Left forelimb (tissue), 1 donor: ENCODE results near the gene DIP2C.
"Not testable (repeated sequence)": the region's sequence is repeated elsewhere in the genome, so short reads cannot be mapped to it uniquely, and the experiment has no call there.

ENCODE experiments used
- DNase-seq: peaks from one replicate; pipeline ENCODE4 v3.0.0-alpha.2; 2018; ENCODE audit warnings: low spot score

Gene DIP2C

DNA sequence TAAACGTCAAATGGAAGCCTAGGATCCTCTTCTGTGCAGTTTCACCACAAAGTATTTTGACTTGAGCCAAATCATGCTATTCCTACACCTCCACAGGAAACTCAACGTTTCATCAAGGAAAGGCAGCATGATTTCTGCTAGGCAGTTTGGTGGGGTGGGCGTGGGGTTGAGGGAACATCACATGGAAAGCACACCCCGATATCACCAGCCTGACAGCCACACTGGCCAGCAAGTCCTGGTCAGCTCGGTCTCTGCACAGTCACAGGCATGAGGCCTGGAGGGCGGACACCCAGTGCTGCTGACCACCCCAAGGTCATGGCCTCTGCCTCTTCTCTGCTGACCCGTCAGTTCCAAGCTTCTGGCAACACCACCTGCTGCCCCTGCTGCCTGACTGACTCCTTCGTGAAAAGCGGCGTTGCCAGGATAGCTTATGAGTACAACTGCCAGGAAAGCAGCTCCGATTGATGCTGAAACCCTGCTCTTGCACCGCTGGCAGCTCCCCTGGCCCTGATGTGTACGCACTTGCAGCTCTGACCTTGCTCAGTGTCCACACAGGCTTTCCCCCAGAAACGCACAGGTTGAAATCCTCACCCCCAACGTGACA is 171.5 kb downstream of the DIP2C start:
- no peak for DNase-seq

DNA sequence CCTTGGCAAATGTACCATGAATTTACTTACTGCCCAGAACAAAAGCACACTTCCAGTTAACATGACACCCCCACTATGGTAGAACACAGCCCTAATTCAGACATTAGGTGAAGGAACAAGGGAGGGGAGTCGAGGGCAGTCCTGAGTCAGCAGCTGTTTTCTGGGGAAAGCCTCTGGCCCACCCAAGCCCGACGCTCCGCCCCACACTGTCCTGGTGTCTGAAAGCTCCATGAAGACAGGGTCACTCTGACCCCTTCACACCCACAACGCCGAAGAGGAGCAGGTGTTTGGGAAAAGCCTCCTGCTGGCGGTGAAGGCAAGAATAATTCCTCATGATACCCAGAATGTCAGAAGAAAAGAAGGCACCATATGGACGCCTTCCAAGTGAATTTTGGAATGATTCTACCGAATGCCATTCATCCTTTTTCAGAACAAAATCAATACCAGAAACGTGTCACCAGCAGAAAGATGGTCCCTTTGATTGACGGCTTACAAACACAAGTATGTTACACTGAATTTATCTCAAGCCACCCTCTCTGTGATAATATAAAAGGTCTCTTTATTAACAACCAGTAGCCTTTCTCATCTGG is 172.1 kb downstream of the DIP2C start:
- DNase-seq, result no peak

DNA sequence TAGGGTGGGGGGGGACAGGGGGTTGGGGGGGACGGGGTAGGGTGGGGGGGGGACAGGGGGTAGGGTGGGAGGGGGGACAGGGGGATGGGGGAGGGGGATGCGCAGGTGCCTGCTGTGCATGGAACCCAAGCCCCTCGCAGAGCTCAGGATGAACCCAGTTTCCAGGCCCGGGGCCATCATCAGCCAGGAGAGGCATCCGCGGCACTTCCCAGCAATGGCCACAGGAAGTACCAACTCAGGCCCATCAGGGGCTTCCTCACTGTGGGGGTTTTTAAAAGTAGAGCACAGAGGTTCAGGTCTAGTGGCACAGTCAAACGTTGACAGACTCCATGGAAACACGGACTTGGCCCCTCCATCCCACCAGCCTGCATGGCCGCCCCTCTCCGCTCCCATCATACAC is 172.7 kb downstream of the DIP2C start:
- no peak for DNase-seq

DNA sequence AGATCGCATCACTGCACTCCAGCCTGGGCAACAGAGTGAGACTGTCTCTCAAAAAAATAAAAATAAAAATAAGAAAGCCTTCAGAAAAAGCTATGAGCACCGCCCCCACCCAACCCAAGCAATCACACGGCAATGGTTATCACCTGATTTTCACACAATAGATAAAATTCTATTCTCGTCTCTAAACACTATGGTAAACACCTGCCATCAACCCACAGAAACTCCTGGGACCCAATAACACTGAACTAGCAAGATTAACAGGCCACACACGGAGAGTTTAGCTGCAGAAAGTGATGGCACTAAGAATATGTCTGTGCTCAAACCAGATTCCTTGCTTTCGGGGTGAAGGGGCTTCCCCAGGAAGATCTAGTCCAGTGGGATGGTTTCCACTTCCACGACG is 173.8 kb downstream of the DIP2C start:
- DNase-seq, result no peak

DNA sequence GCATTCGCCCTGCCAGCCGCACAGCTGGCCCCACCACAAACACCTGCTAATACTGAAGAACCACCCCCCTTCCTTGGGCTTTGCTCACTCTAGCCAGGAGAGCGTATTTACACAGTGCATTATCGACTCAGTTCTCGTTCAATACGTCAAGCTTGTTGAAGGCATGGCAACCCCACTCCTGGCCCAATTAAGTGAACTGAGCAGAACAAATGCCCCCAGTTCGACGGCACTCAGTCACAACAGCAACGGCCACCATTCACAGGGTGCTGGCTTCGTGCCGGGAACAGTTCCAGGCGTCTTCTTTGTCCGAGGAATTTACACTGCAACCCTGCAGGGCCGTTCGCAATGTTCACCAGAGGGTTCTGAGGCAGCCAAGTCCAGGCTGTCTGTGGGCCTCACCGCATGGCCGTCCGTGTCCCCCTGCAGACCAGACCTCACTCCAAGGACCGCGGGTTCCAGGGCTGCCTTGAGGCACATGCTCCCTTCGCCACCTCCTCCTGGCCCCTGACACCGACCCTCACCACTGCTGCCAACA is 175.3 kb downstream of the DIP2C start:
- DNase-seq, result no peak

DNA sequence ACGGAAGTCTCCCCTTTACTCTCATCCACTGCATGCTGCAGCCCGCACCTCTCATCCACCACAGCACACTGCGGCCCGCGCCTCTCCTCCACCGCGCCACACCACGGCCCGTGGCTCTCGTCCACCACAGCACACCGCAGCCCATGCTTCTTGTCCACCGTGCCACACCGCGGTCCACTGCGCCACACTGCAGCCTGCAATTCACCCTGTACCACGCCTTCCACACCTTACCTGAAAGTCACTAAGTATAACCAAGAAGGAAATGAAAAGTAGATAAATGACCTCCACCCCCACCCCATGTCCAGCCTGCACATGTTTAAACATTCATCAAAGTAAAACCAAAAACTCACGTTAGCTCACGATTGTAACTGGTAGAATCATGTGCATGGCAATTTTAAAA is 176.1 kb downstream of the DIP2C start:
- DNase-seq, result no peak

DNA sequence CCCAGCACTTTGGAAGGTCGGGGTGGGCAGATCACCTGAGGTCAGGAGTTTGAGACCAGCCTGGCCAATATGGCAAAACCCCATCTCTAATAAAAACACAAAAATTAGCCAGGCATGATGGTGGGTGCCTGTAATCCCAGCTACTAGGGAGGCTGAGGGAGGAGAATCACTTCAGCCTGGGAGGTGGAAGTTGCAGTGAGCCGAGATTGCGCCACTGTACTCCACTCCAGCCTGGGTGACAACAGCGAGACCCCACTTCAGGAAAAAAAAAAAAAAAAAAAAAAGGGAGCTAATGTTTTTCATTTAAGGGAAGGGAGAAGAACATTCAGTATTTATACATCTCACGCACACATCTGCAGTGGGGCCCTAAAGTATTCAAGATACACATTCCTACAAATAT is 176.8 kb downstream of the DIP2C start:
- not testable (repeated sequence) for DNase-seq

DNA sequence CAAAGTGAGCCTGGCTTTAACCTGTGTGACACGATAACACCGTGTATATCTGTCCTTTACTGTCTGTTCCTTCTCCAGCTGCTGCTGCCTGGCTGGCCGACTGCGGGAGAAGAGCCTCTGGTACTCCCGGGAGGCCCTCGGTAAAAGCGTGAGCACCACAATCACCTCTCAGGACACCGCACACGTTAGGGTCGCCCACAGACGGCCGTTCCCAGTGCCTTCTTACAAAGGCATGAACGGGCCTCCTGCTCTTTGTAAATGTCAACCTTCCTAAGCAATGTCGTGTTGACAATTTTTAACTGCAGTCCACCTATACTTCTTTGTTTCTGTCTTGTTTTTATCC is 177.6 kb downstream of the DIP2C start:
- DNase-seq, result no peak

DNA sequence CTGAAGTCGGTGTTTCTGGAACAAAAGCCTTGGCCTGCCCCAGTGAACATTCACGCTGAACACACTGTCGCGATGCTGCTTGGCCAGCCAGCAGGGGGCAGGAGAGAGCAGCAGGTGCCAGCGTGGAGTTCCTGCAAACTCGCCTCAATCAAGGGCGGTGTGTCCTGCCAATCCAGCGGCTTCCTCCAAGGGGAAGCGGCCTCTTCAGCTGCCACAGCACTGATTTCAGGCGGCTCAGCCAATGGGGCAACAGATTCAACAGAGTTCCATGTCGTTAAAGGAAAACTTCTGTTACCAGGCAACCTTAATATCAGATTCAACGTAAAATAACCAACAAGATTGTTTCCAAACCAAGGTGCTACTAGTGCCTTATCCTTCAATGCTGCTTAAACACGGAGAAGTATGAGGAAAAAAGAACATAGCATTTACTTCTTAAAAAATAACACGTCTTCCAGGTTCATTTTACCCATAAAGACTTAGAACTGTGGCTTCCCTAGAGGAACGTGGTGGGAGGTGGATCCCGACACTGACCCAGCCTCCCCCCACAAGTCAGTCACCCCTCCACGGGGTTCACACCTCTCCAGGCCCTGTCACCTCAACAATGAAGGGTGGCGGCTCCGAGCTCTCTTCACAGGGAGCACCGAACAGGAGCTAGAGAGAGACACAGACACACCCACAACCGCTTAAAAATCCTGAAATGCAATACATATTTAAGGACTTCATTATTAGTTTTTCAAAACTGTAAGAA is 178.2 kb downstream of the DIP2C start:
- peak; percentile 93 for DNase-seq

DNA sequence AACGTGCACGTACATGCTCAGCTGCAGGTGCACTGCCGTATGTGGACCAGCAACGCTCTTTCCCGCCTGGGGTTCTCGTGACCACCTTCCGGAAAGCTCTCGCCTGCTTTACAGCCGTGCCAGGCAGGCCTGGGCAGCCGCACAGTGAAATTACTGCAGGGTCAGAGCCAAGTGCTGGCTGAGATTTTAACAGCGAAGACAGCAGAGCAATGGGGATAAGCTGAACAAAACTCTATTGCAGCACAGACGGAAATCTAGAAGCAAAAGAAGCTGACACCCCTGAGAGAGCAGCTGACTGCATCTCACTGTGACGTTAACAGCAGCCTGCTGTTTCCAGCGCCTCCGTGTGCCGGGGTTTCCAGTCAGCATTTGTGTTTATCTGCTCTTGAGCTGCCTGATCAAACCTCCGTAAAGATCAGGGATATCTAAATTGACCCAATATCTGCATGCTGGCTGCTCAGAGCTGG is 179.0 kb downstream of the DIP2C start:
- DNase-seq, result no peak

DNA sequence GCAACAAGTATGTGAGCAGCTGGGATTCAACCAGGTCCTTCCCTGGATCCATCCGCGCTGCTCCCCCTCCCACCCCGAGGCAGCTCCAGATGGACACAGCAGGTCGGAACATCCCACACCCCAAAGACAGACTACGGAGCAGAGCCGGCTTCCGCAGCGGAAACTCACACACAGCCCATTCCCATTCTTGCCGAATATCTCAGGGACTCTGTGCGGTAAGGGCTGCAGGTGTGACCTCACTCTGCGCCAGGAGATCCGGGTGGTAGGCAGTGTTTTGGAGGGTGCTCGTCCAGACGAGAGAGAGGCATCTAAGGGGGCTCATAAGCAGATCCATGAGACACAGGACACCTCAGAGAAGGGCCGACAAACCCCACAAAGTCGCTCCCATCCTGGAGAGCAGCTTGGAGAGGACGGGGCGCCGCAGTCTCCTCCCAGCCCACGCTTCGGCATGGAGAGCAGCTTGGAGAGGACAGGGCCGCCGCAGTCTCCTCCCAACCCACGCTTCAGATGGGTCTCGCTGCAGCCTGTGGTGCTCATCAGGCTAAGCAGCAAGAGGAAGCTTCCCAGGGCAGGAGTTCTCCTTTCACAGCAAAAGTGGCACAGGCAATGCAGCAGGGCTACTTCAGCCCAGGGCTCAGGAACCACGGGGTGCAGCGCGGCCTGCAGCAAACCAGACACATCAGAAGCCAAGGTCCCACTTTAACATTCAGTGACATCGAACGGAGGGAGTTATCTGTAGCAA is 179.9 kb downstream of the DIP2C start:
- DNase-seq, result no peak

DNA sequence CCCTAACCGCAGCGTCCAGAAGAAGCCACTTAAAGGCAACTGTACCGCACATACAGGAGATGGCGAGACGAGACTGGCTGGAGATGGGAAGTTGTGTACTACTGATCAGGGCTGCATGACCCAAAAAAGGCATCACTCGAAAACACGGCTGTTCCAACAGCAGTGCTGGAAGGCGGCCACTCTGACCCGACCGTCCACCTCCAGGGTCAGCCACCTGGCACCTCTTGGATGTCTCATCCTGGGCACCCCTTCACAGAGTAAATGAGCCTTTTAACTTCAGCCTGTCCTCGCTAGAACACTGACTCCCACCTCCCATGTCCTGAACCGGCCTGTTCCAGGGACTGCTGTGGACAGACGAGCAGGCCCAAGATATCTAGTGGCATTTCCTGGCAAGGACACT is 180.7 kb downstream of the DIP2C start:
- DNase-seq, result no peak

DNA sequence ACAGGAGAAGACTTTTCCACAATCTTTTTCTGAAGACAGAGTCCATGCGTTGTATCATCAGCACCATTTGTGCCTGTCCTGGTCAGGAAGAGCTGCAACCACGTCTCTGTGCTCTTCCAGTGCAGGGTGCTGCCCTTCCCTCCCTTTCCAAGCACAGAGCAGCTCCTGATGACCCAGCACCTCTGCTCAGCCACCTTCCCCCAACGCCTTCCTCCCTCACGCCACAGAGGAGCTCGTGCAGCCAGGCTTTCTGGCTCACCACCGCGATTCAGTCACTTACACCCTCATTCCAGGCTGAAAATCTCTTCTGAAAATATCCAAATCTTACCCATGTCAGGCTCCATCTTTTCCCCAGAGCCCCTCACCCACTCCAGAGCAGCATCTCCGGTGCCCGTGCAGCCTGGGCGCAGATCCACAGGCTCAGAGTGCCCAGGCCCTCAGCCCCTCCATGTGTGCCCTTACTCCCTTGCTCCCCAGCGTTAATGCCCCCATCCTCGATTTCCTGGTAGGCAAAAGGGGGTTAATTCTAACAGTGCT is 181.5 kb downstream of the DIP2C start:
- no peak for DNase-seq

DNA sequence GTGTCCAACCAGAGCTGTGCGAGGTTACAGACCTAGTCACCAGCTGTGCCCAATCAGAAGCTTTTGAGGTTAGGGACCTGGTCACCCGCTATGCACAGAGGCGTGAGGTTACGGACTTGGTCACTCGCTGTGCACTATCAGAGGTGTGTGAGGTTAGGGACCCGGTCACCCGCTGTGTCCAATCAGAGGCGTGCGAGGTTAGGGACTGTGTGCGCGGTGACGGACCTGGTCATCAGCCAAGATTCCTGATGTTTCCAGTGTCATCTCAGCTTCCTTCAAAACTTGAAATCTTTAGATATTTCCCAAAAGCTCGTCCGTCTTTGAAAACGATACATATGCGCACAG is 182.1 kb downstream of the DIP2C start:
- DNase-seq, result no peak

DNA sequence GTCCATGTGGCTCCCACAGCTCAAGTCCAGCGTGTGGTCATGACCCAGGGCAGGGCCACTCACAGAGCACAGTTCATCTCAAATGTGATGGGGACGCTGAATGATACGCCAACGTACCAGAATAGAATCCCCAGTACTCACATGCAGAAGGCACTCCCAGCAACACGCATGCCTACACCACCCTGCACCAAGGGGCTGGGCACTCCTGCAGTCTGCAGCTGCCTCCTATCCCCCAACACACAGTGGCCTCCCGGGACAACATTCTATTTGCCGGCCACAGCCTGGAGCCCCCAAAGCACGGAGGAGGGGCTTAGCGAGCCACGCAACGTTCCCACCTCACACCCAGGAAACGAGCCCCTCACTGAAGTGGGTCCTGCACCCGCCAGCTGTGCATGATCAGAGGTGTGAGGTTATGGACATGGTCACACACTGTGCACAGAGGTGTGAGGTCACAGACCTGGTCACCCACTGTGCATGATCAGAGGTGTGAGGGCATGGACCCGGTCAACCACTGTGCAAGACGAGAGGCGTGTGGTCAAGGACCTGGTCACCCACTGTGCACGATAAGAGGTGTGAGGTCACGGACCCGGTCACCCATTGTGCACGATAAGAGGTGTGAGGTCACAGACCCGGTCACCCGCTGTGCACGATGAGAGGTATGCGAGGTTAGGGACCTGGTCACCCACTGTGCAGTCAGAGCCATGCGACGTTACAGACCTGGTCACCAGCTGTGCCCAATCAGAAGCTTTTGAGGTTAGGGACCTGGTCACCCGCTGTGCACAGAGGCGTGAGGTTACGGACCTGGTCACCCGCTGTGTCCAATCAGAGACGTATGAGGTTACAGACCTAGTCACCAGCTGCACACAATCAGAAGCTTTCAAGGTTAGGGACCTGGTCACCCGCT is 182.8 kb downstream of the DIP2C start:
- DNase-seq, result no peak

DNA sequence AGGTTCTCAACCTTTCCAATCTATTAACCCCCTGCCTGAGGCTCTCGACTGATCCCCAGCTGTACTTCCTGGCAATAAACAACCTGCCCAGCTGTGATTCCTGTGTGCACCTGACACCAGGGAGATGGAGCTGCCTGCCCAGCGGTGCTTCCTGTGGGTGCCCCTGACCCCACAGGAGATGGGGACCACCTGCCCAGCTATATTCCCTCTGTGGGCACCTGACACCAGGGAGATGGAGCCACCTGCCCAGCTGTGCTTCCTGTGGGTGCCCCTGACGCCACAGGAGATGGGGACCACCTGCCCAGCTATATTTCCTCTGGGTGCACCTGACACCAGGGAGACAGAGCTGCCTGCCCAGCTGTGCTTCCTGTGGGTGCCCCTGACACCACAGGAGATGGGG is 184.0 kb downstream of the DIP2C start:
- DNase-seq, result no peak

DNA sequence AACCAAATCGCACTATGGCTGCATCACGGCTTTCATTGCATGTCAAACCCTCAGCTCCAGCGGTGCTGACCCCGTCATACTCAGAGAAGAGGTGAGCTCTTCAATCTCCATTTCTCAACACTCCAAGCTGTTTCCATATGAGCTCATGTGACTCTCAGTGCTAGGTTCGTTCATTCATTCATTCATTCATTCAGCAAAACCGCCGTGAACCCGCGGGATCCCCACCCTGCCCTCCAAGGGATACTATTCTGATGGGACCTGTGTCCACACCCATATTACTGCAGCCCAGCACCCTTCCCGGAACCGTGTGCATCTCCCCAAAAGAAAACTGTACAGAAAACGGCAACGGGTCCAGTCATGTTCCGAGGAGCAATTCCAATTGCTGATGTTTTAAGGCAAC is 184.7 kb downstream of the DIP2C start:
- no peak for DNase-seq

DNA sequence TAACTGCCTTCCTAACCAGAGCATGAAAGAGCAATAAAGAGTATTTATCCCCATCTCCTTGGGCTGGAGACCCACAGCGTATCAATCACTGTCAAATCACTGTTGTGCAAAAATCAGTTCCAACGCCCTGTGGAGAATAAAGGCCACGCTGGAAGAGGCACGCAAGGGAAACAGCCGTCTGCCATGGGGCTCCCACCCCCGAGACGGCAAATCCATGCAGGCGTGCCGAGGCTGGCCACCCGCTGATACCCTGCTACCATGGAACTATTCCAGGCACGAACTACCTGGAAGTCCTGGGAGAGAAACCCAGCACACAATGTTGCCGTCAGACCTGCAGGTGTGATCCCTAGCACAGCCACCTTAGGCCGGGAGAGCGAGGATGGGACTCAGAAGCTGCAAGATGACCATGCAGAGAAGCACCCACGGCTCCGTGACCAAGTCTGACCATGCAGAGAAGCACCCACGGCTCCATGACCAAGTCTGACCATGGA is 185.3 kb downstream of the DIP2C start:
- no peak for DNase-seq

DNA sequence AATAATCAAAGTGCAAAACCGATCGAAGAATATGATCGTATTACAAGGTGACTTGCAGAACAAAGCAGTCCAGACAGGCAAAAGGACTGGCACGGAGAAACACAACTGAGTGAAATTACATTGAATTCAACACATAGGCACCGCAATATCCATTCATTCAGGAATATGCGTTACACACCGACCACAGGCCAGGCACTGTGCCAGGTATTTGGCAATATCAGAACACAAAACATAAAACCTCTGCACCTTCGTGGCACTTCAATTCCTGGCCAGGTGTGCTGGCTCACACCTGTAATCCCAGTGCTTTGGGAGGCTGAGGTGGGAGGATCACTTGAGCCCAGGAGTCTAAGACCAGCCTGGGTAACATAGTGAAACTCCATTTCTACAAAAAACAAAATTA is 187.9 kb downstream of the DIP2C start:
- no peak for DNase-seq

DNA sequence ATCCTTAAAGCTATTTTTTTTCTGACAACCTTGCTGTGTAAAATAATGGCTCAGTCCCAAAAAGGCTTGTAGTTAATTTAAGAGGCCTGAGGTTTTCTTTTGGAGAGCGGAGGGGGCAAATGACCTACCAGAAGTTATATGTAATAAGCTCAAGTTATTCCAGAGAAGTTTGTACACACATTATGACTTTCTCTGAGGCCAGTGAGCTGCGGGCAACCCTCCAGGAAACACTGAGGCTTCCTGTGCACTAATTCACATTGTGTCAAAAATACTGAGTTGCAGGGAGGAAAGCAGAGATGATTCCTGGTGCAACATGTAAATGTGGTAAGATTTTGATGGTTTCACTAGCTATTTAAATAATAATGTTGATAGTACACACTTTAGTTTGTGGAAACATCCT is 188.6 kb downstream of the DIP2C start:
- no peak for DNase-seq

DNA sequence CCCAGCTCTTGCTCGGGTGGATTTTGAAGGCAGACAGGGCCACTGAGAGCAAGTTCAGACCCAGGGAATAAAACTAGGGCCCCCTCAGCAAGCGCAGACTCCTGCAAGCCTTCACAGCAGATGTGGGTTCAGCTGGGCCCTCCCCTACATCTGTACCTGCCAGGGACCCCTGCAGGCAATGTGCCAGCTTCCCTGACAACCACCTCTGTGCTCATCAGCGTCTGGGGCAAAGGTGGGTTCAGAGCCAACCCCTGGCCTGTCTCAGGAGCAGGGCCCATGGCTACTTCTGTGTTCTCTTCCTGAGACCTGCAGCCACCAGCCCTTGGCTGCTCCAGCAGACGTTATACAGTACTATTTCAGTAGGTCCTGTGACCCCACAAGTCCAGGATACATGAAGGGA is 189.5 kb downstream of the DIP2C start:
- DNase-seq, result no peak
